CD4-positive, alpha-beta T cell treated with Interleukin-6 at 100 ng/mL for 8 hours (primary cell): ENCODE results near the gene CD34.
"Not testable (repeated sequence)": the region's sequence is repeated elsewhere in the genome, so short reads cannot be mapped to it uniquely, and the experiment has no call there.

Experiments used
- DNase-seq: peaks from one replicate; pipeline ENCODE4 v3.0.0-alpha.2; 2020; ENCODE audit warnings: mixed read lengths, low spot score

The CD34 gene

DNA sequence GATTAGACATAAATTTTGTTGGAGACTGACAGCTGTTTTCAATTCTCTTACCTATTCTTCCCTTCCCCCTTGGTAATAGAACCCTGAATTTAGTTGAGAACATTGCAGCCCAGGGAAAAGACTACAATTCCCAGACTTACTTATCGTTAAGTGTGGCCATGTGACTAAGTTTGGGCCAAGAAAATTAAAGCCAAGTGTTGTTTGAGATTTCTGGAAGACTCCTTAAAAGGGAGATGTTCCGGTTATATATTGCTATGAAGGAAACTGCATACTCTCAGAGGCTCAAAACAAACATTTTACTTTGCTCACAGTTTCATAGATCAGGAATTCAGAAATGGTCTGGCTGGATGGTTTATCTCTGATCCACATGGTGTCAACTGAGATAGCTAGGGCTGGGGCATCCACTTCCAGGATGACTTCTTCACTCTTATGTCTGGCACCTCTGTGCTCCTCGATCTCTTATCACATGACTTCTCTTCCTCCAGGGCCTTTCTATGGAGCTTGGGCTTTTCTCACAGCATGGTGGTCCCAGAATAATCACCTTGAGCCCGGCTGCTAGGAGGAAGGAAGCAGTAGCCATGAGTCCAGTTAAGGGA, 22.4 kb upstream of the CD34 start:
- DNase-seq = no peak

DNA sequence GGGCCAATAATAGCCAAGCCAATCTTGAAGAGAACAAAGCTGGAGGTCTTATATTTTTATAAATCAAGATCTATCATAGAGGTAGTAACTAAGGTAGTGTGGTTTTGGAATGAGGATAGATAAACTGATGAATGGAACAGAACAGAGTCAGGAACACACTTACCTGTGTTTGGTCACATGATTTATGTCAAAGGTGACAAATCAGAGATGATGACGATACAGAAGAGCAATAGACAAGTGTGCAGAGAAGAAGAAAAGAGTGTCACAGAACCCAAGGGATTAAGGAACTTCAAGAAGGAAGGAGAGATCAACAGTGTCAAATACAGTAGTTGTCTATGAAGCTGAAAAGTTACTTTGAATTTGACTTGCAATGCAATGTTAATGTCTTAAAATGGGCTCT, 16.1 kb upstream of the CD34 start:
- no peak for DNase-seq

DNA sequence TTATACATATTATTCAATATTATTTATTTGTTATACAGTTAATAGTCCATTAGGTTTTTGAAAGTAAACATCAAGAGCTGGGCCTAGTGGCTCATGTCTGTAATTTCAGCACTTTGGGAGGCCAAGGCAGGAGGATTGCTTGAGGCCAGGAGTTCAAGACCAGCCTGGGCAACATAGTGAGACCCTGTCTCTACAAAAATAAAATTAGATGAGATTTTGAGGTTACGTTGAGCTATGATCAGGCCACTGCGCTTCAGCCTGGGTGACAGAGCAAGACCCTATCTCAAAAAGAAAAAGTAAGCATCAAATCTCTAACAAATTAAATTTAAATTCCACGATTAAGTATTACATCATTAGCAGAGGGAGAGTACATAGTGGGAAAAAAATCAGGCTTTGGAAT, 15.0 kb upstream of the CD34 start:
- DNase-seq = not testable (repeated sequence)

DNA sequence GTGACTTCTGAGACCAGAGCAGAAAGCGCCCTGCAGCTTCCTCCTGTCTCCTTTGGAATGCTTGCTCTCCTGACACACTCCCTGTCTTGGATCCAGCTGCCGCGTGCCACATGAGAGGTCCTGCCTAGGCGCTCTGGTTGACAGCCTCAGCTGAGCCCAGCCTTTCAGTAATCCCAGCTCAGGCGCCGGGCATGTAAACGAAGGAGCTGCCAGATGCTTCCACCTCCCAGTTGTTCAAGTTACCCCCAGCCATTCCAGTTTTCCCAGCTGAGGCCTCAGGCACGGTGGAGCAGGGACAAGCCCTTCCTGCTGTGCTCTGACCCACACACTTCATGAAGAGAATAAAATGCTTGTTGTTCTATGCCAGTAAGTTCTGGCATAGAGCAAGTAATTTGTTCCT, 14.3 kb upstream of the CD34 start:
- DNase-seq = no peak

DNA sequence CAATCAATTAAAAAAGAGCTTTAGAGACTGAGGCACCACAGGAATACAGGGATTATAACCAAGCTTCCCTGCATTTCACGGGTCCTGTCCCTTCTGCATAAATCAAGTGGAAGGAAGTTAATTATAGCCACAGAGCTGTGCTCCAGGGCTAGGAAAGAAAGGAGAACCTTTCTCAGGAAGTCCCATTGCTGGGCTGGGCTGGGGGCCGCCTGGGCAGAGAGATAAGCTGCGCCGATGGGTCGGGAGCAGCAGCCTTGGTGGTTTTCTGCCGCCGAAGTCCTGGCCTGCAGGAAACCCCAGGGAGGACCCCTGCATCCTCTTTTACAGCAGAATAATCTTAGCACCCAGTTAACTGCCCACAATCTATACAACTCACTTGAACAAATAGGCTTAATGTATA, 12.6 kb upstream of the CD34 start:
- DNase-seq = no peak

DNA sequence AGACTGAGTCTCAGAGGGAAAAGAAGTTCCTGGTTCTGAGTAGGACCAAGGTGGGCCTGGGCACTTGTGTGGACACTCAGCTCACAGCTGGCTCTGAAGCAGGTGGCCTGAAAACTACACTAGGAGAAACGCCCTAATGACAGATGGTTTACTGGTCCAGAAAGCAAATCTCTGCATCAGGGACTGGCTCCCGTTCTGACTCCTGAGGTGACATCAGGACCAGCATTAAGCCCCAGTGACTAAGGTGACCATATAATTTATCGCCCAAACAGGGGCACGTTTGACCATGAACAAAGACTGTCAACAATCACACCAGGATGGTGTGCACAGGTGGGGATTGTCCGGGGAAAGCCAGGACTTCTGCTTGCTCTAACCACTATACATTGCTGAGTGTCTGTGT, 12.2 kb upstream of the CD34 start:
- no peak for DNase-seq

DNA sequence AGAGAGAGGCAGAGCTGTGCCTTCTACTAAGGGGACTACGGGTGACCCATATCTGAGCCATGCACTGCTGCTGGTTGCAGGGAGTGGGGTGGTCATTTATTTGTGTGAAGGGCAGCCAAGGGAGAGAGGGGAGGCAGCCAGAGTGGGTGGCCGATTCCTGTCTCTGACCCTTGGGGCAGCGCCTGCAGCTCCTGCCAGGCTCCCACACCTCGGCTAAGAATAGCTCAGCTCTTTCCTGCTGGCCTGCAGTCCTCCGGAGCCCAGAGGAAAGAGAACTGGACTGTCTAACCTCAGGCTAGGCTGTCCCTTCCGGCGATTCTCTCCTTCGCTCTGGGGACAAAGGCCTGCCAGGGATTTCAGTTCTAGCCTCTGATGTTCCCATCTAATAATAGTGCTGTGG, 11.6 kb upstream of the CD34 start:
- no peak for DNase-seq

DNA sequence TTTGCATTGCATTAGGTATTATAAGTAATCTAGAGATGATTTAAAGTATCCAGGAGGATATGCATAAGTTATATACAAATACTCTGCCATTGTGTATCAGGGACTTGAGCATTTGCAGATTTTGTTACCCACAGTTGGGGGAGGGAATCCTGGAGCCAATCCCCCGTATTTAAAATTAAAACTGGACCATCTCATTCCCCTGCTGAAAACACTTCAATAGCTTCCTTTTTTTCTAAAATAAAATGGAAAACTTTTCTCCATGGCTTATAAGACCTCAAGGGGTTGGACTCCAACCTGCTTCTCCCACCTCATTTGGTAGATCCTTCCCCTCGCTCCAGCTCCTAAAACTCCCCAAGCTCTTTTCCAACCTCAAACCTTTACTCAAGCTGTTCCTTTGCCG, 10.4 kb upstream of the CD34 start:
- no peak for DNase-seq

DNA sequence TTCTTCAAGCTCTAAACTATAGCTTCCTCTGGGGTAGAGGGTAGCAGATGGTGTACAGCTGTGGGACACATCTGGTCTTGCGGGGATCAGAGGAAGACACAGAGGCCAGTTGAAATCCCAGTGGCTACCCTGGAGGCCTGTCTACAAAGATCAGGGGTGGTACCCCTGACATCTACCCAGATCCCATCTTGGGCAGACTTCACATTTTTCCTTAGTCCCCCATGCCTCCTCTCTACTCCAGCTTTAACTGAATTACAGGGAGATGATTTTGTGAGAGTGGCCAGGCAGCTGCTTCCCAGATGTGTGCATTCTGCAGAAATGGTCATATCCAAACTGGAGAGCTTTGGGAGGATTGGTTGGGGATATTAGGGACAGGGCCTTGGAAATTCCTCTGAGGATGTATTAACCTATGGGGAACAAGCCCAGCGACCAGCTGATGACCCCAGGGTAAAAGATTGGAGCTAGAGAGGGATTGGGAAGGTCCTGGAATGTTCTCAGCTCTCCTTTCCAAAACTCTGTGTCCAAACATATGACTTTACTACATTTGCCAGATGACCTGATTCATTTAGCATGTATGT, 9.6 kb upstream of the CD34 start:
- DNase-seq = no peak

DNA sequence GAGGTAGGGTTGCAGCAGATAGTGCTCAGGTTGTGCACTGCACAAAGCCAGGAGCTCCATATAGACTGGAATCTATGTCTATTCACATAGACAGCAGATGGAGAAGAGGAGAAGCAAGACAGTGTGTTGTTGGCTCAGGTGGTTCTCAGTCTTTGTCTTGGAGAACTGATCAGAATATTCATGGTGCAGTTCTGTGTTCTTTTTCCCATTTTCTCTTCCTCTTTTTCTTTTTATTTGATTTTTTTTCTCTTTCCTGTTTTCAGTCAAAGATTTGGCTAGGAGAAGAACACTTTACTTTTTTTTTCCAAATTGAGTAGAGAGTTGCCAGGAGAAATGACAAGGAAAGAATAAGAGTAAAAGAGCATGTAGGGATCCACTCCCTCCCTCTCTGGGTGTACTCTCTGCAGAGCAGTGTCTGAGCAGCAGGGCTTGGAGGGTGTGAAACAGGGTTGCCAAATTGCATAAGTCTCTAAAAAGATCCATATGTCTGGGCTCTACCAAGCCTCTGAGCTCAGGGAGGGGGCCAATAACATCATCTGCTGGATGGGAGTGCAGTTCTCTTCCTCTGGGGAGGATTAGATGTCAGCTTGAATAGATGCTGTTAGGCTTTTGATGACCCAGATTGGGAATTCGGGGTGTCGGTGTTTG, 8.7 kb upstream of the CD34 start:
- no peak for DNase-seq

DNA sequence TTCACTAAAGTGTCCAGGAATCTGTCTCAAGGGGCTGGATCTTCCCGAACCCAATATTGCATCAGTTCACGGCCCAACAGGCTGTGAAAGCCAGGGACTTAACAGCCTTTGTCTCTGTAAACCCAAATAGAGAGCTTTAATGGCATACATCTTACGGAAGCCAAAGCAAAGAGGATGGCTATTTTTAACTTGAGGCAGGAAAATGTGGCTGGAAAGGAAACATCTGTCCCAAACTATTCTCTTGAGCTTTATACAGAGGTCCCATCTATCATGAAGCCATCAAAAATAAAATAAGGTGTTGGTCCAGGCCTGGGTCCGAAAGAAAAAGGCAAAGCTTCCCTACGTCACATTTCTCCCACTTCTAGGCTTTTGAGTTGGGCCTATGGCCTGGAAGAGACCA, 7.7 kb upstream of the CD34 start:
- DNase-seq = no peak

DNA sequence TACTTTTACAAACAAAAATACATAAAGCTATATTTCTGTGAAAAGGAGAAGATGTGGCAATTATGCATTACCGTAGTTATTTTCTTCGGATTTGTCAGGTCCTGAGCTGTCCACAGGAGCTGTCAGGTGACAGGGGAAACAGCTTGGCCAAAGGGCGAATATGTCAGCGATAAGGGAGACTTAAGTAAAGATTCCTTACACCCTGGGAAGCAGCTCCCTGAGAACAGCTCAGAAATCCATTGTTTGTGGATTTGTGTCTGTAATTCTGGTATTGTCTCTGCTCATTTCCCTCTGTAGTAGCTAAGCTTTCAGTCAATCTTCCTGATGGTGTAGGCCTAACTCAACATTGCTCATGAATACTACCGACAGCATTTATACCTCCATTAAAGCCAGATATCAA, 7.1 kb upstream of the CD34 start:
- DNase-seq = no peak

DNA sequence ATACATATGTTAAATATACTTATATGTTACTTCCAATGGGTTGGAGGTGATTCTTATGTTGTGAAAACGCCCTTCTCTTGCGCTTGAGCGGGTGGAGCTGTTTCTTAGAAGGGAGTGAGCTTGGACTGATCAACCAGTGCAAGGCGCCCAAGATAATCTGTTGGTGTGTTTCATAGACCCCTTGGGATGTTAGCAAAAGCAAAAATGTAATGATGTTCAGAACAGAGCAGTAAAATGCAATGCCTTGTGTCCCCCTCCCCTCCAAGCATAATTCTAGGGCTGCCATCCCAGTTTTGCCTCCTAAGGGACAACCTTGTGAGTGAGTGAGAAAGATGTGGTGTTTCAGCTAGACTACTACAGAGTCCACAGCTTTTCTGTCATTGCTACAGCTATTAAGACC, 6.2 kb upstream of the CD34 start:
- DNase-seq = no peak

DNA sequence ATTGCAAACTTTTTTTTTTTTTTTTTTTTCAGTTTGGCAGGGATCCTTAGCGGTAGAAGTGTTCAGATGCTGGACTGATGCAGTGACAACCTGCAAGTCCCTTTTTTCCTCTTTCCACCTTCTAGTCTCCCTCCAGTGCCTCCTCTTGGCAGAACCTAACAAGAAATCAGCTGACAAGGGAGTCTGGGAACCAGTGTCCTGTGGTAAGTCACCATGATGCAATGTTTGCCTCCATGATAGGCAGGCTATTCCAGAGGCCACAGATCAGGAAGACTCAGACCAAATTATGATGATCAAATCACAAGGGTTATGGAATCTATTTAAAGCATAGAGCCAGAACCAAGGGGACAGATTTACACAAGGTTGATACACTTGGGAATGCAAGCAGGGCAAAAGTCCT, 3.0 kb upstream of the CD34 start:
- DNase-seq = no peak

DNA sequence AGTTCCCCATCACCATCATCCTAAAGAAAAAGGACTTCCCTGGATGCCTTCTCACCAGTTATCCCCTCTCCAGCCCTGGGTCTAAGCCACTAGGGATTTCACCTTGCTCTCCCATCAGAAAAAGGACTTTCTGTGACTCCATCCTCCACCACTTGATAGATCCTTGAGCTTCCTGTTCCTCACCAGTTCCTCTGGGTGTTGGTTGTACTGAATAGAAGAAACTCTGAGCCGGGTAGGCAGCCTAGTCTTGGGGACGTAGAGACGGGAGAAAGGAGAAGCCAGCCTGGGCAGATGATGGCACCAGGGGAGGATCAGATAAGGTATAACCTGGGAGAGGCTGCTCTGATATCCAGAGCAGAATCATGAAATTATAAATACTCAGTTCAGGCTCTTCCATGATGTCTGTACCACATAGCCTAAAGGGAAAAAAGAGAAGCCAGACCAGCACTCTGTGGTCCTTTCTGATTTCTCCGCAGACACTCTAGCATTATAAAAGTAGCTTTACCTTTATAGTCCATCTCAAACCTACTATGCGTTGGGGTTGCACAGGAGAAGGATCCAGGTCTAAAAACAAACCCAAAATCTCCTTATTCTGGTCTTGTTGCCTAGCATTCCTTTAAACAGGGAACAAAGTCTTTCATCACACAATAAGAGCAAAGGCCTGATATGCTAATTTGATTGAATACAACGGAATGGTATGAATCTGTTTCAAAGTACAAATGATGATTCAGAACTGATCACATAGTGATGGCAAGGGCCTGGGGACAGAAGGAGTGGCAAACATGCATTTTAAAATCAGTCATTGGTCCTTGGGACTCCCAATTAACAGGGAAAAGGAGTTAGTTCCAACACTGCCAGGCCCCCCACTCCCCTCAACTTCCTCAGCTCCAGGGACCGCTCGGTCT, 1.2 kb upstream of the CD34 start:
- DNase-seq = no peak

DNA sequence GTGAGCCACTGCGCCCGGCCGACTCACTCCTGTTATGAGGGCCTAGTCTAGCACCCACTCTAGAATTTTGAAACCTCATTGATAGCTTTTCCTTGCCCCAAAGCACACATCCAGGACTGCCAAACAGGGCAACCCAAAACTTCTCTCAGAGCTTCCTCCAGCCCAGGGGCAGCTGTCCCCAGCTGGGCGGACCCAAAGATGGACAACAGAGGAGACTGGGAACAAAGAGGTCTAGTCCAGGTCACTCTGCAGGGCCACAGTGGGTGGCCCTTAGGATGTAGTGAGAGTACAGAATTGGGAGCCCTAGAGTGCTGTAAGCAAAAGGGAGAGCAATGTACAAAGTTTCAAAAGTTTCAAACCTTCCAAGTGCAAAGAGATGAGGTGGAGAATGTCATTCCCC, 1.2 kb downstream of the CD34 start:
- DNase-seq = no peak

DNA sequence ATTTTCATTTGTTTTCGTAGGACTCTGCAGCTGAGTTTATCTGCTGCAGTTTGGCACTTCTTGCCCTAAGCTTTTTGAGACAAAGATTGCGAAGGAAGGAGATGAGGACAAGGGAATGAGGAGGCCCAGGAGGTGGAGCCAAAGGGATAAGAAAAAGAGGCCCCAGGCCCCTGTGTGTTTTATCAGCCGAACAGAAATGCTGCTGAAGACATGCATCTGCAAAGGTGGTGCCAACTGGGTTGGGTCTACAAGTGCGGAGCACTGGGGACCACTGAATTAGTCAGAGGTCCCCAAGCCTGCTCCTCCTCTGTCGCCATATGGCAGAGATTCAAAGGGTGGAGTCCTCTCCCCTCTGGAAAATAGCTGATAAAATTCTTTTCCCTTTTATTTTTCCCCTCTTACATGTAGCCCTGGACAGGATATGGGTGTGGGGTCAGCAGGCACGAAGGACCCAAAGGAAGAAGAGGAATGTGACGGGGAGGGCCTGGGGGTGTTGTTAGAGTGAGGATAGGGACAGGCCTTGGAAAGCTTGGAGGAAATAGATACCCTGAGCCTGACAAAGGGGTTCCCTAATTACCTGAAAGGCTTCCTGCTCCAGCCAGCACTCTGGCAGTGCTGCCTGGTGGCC, 2.7 kb downstream of the CD34 start:
- DNase-seq = no peak

DNA sequence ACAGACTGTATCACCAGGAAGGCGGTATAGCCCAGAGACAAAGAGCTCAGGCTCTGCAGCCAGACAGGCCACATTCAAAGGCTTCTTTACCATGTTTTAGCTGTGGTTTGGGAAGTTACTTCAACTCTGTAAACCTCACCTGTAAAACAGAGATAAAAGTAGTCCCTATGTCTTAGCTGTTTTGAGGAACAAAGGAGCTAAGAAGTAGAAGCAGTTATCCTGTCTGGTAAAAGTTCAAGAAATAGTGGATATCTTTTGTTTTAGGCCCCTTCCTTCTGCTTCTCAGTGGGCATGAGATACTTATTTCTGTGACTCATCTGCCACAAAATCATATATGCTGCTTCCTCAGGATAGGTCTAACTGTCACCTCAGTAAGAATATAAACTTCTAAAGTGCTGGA, 6.5 kb downstream of the CD34 start:
- no peak for DNase-seq

DNA sequence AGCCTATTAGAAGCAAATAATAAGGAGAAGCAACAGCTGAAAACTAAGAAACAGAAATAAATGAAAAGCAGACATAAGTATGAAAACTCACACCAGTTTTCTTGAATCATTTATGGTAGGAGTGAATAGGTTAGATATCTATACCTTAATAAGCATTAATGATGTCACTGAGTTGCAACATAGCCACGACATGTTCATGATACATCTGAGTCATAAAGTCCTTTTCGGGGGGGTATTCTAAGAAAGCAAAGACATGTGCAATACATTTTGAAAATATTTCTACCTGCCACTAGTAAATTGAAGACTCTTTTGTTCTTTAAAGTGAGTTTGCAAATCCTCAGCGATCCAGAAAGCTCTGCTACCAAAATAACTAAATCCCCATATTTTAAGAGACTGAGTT, 7.2 kb downstream of the CD34 start:
- DNase-seq = no peak

DNA sequence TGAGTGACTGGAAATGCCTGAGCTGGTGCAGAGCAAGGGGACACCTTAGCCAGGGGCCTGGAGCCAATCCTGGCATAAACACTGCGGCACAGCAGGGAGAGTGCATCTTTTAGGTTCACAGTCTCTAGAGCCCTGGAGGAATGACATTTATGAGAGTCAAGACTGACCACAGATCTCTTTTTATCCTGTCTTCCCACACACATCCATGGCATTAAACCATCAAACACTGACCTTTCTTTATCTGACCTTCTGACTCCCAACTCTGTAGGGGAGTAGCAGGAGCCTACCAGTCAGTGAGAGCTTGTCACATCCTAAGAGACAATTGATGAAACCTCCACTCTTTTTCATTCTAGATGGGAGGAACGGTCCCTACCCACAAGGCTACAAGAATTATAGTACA, 7.9 kb downstream of the CD34 start:
- no peak for DNase-seq

DNA sequence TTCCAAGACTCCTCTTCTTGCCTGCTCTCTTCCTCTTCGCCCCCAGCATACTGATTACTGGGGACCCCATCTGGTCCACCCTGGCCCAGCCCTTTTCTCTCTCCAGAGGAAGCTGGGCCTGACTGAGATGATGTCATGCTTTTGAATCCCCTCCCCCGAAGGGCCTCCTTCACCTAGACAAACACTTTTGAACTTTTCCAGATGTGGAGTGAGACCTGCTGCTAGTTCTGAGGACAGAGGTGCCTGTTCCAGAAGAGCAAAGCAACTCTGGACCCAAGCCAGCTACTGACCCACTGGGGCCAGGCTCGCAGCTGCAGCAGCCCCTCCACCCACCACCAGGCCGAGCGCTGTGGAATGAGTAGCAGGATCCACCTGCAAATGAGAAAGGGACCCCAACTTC, 8.4 kb downstream of the CD34 start:
- no peak for DNase-seq

DNA sequence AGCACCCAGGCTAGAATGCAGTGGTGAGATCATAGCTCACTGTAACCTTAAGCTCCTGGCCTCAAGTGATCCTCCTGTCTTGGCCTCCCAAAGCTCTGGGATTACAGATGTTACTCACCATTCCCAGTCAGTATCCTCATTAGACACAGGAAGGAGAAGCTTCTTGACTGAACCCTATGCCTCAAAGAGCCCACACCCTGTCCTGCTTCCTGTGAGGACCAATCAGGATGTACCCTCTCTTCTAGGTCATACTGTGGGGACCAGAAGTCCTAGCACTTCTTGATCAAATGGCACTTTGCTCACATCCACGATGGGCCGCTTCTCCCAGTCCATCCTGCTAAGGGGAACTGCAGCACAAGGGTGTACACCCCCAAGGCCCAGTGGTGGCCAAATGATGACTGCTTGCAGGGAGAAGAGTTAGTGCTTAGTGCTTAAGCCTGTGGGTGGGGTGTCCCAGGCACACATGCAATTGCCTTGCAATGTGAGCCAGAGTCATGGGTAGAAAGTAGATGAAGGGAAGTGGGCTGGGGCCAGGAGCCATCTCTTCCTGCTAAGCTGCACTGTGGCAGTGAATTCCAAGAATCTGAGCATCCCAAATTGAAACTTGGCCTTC, 9.8 kb downstream of the CD34 start:
- no peak for DNase-seq
